HG03025 (cell line): ENCODE measurements around the gene HS3ST3A1.

Source experiments
- ATAC-seq: cut with Tn5 transposase; IDR thresholded peaks from one replicate; pipeline ENCODE4 v1.9.1; 2021; ENCODE audit warnings: mild to moderate bottlenecking, moderate library complexity; ENCODE audit not compliant: unreplicated experiment, low FRiP score

HS3ST3A1 gene

DNA sequence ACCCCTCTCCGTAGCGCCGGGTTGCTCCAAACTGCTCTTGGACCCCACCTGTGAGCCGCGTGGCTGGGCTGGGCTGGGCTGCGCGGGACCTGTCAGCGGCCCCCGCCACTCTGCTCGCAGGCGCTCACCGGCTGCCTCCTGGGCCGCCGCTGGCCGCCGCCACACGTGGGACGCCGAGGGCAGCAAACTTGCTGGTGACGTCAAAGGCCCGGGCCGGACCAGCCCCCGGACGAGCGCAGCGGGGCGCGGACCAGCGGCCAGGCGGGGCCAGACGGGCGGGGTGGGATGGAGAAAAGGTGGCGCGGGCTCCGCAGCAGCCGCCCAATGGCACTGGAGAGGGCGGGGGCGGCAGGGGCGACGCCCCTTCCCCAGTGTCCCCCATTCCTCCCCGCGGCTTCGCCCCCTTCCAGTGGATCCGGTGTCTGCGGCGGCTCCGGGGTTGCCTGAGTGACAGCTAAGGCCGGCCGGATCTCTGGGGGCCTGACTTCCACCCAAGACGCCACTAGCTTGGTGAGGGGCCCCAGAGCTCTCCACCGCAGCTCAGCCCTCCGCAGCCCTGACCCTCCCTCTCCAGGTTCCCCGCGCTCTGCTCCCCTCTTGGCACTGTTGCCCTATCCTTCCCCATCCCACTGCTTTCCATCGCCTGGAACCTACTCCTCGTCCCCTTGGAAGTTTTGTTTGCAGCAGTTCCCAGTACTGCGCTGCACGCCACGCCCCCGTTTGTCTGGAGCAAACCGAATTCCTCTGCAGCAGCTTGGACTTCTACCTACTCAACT is at the start of gene HS3ST3A1:
Gene HS3ST3A1 (minus strand): TSS at position 154 of the 776 bp plus-strand sequence. CDS start 800 bp downstream, outside the sequence.
- ATAC-seq, result no peak

DNA sequence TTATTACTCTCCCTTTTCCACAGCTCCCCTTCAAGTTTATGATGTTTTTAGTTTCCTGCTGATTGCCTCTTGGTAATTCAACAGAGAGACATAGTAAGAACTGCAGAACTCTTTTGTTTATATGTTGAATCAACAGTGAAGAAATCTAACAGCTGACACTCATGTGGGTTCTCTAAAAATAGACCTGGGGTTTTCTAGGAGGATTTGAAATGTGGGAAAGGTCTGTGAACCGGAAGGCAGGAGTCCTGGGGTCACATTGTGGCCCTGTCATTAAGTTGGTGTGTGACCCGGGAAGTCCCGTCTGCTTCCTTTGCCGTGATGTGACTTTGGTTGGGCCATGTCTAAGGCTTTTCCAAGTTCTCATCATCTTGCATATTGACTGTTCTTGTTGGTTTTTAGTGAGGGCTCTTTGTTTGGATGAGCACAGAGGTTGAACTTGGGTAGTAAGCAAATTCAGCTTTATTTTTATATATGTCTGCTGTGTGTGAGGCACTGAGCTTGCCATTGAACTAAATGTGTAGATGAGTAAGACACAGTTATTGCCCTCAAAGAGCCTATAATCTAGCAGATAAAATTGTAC is 48.5 kb upstream of the HS3ST3A1 start:
- no peak for ATAC-seq

DNA sequence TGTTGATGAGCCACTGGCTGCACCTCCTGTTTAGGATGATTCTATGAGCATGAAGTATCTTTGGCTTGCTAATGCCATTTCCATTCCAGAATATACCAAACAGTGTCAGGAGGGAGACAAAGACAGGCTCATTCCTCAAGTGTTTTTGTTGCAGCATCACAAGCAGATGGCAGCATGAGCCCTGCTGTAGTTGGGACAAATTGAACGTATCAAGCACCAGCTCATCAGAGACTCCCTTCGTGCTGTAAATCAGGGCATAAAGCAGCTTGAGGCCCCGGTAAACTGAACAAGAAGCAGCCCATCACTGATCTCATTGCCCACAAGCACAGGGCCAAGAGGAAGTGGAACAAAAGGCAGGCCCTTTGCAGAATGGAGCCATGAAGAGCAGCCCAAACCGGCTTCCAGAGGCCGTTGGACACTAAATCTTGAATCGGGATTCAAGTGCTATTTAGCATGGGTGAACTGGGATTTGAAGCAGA is 45.9 kb upstream of the HS3ST3A1 start:
- no peak for ATAC-seq

DNA sequence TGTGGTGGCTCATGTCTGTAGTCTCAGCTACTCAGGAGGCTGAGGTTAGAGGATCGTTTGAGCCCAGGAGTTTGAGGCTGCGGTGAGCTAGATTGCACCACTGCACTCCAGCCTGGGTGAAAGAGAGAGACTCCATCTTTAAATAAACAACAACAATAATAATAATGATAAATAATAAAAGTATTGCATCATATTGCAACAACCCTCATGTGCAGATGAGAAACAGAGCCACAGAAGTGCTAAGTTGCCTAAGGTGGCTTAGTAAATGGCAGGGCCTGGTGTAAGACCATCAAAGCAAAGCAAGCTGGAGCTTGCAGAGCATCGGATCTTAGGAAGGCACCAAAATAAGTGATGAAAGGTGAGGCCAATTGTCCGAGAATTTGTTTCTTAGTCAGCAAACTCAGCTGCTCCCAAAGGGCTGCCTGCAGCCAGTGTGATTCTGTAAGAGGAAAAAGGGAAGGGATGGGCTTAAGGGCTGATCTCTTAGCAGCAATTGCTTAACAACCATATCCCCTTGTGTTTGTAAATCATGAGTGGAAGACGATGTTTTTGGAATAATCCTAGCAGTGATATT is 45.3 kb upstream of the HS3ST3A1 start:
- ATAC-seq, result no peak

DNA sequence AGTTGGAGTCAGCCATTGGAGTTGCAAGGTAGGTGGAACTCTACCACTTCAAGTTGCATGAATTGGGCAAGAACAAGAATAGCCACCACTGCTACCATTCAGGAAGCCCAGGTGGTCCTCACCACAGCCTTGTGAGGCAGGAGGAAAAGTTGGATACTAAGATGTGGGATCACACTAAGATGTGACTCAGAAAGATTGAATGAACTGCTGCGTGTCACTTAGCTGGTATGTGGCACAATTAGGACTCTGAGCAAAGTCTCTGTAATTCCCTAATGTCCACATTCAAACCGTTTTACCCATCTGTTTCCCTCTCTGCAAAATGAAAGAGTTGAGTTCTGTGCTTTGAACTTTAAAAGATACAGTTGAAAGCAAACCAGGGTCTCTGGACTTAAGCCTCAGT is 44.7 kb upstream of the HS3ST3A1 start:
- ATAC-seq, result no peak

DNA sequence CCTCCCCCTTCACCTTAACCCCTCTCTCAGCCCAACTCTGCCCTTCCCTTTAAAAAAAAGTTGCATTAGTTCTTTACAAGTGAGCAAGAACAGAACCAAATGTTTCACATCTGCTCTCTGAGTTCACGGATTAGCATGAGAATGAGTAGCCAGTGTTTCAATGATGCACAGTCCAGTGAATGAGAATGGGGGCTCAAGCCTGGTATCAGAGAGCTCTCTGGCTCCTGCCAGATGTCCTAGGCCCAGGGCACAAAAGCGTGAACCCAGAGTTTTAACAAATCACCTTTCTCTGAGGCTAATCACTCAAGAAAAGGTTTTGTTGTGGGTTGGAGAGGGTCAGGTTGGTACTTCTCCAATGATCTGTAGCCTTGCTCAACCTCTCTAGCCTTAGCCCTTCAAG is 41.5 kb upstream of the HS3ST3A1 start:
- ATAC-seq, result no peak

DNA sequence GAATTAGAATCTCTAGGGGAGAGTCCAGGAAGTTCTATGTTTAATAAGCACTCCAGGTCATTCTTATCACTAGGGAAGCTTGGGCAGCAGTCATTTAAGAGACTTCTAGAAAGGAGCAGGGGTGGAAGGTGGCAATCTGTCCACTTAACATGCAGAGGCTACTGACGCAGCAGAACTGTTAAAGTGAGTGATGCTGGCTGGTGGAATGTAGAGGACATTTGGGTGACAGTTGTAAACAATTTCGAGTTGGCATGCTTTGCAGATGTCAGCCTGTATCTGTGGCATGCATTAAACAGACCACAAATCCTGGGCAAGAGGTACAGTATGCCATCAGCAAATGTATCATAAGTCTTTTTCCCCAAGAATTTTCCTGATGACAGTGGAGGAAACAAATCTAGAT is 40.5 kb upstream of the HS3ST3A1 start:
- ATAC-seq, result no peak

DNA sequence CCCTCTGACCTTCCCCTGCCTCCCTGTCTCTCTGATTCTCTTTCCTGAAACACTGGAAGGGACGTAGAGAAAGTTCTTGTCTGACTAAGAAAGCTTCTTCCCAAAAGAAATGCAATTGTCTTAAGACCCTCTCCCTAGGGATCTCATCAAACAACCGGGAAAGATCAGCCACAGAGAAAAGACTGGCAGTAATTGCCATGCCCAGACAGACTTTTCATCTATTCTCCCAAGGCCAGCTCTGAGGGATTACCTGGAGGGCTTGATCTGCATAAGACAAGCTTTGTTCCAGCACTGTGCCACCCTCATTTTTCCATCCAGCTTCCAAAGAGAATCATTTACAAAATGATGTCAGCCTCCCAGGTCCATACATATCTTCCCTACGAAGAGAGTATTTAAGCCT is 38.8 kb upstream of the HS3ST3A1 start:
- ATAC-seq, result no peak

DNA sequence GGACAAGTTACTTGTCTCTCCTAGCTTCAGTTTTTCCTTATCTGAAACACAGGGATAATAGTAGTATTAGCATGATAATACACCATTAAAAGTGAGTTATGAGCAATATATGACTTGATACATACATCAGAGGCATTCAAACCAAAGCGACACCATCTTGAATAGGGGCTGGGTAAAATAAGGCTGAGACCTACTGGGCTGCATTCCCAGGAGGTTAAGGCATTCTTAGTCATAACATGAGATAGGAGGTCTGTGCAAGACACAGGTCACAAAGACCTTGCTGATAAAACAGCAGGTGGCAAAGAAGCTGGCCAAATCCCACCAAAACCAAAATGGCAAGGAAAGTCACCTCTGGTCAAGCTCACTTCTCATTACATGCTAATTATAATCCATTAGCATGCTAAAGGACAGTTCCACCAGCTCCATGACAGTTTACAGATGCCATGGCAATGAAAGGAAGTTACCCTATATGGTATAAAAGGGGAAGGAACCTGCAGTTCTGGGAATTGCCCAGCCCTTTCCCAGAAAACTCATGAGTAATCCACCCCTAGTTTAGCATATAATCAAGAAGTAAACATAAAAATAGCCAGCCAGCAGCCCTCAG is 37.2 kb upstream of the HS3ST3A1 start:
- no peak for ATAC-seq

DNA sequence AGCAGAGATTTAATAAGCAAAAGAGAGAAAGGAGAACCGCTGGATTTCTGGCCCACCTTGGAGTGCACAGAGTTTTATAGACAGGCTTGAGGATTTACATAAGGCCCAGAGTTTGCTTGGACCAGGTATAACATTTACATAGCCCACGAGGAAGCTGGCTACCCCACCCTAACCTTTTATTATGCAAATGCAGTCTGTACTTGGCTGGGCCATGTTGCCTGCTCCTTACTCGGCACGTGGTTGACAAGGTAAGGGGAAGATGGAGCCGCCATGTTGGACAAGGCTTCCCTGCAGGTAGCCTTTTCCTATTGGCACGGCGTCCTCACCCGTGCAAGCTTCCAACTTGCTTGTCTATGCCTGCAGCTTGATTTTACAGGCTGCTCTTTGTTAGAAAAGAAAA is 35.2 kb upstream of the HS3ST3A1 start:
- ATAC-seq, result no peak

DNA sequence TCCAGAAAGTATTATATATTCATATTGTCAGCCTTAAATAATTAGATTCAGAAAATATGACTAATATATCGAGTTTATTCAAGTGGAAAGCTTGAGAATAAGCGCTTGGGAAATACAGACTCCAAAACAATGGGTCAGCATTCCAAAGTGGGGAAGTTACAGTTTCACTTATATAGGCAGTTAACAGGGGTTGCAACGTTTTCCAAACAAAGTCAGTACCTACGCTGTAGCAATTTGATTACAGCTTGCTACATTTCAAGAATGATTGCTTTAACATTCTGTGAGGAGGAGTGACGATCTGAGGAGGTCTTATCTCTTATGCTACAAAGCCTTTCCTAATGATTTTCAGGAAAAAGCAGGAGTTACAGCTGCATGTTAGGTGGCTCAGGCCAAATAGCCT is 34.2 kb upstream of the HS3ST3A1 start:
- ATAC-seq, result no peak

DNA sequence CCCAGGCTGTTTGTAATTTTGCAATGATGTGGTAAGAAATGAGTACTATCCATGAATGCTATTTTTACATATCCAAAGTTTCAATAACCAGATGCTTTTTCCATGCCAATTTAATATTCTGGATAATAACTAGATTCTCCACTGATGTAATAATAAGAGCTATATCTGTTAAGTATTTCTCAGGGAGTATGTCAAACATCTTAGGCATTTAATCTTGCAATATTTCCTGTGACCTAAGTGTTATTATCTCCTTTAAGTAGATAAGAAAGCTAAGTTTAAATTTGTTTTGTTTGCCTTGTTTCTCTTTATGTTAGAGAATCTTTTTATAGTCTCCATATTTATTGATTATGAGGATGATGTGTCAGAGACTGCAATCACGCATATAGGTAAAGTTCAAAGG is 32.3 kb upstream of the HS3ST3A1 start:
- ATAC-seq, result no peak

DNA sequence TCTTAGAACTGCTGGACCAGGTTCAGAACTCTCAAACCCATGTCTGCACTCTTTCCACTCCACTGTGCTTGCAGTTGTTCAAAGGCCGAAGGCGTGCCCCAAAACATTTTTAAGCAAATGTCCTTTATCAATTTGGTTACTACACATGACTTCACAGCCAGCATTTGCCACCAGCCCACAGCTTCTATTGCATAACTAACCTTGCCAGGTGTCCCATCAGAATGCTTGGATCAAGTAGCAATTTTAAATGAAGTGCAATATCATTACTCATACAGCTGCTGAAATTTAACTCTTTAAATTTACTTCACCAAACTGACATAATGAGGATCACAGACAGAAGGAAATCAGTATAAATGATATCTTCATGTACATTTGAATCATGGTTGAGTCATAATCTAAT is 29.8 kb upstream of the HS3ST3A1 start:
- ATAC-seq, result no peak

DNA sequence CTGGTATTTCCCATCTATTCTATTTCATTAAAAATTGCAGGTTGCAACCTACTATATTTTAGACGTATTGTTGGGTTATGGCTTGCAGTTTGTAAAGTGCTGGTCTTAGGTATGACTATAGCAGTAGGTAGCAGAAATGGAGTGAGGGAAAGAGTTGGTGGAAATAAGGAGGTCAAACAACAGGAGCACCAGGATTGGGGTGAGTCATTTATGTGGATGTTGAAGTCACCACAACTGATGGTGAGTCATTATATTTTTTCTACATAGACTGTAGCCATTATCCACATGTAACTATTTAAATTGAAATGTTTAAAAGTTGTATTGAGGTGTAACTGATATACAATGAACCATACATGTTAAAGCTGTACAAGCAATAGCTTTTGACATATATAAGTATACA is 25.0 kb upstream of the HS3ST3A1 start:
- no peak for ATAC-seq

DNA sequence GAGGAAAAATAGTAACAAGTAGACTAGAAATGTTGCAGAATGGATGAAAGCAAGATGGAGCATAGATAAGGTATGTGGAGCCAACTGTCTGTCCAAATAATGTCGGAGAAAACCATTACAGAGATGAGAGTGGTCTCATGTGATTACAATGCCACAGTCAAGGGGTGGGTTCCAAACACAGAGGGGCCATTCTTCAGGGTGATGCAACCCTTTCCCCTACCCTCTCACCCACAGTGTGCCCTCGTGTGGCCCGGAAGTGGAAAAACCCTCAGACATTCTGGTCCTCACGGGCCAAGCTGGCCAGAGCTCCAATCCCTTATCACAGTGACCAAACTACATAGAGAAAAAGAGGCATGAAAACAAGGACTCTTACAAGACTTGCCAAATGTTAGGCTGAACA is 17.7 kb upstream of the HS3ST3A1 start:
- no peak for ATAC-seq

DNA sequence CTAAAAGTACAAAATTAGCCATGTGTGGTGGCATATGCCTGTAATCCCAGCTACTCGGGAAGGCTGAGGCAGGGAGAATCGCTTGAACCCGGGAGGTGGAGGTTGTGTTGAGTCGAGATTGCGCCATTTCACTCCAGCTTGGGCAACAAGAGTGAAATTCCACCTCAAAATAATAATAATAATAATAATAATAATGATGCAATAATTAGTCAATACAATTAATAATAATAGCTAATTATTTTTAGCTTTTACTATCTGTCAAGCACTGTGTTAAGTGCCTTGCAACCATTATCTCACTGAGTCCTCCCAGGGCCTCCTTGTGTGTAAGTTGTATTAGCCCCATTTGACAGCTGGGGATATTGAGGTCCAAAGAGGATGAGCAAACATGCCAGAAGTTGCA is 14.3 kb upstream of the HS3ST3A1 start:
- no peak for ATAC-seq

DNA sequence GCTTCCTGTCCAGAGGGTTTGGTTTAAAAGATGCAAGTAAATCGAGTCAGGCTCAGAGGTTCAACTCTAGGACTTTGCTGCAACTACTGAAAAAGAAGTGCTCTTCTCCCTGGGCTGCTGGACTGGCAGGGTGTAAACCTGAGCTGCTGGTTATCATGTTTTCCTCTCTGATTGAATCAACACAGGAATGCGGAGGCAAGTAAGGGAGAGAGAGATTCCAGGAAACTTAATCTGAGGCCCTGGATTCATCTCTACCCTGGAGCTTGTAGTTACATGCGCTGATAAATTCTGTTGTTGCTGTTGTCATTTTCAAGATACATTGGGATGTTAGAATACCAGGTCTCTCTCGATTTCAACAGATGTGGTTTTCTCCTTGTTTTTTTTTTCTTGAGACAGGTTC is 8.2 kb upstream of the HS3ST3A1 start:
- no peak for ATAC-seq

DNA sequence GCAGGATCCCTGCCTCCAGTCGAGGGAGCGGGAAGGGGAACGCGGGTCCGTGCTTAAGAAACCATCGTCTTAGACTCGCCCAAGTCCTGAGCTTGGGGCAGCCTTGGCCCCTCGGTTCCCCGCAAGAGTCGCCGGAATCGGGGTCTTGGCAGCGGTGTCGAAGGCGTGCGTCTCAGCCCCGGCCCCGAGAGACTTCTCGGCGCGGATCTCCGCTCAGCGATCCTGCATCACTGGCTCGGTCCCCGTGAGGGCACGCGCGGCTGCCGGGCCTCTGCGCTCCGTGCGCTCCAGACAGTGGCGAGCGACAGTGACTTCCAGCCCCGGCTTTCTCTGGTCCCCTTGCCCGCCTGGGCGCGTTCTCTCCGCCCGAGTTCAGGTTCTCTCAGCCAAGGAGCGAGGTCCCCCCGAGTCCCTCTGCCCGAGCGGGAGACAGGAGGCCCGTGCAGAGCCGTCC is 380 bp downstream of the HS3ST3A1 start:
- no peak for ATAC-seq

DNA sequence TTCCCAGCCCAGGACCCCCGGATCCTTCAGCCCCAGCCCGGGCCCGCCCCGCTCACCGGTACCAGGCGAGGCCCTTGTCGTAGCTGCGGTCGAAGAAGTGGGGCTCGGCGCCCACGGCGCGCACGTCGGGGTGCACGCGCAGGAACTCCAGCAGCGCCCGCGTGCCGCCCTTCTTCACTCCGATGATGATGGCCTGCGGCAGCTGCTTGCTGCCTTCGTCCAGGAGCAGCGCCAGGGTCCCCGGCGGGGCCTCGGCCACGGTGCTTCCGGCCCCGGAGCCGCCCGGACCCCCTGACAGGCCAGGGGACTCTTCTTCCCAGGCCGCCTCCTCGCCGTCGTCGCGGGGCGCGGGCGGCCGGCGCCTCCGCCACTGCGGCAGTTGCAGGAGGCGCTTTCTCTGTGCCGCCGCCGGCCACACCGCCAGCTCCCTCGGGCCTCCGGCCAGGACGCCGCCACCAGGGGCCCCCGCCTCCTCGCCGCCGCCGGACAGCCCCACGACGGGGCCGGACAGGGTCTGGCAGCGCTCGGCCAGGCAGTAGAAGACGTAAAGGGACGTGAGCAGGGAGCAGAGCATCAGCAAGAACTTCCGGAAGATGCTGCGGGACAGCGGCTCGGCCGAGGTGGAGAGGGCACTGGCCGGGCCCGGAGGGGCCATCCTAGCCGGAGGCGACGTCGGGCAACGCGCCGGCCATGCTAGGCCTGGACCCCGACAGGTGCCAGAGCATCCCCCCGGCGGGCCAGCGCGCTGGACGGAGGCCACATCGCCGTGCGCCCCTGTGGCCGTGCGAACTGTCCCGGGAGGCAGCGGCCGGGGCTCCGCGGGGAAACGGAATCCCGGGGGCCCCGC is 1.0 kb downstream of the HS3ST3A1 start:
- no peak for ATAC-seq

DNA sequence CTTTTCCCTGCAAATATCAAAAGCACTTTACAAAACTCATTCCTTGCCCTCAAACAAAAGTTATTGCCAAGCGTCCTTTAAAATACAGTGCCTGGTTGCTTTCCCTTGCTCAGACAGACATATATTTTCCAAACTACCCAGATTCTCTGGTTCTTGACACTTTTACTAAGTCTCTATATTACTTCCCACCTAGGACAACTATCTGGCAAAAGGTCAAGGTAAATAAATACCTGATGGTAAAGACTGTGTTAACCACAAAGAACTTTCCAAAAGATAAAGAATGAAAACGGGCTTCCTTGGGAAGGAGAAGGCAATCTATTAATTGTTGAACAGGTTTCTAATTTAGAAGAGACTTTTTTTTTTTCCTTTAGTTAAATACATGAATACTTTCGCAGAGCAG is 1.9 kb downstream of the HS3ST3A1 start:
- no peak for ATAC-seq

DNA sequence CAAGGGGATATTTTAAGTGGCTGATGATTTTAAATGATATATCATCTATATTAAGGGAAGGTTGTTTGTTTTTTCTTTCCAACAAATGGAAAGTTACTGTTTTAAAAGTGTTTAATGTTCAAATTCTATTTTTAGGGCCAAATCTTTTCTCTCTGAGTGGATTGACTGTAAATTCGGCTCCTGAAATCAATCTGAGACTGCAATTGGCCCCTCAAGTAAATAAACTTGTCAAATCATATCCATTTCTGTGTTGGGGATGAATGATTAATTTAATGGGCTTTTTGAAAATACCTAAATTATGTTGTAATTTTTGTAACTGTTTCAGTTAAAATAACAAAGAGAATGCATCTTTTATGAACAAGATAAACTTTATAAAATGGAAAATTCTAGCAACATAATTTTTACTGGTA is 2.6 kb downstream of the HS3ST3A1 start:
- ATAC-seq, result no peak
